Calu3 (cell line): Measurements from ENCODE around the gene MIF. TPM values are rescaled to one million over a fixed set of nuclear protein-coding genes. Genes with fewer than 3 reads are reported as not detected.

ENCODE experiments used
- BruUV-seq: library from RNA; stranded (reverse); fragments of 400-500 nt; replicated peaks from 2 replicates; lab custom pipeline; 2021; lab: Mats Ljungman, UMichigan
- CTCF ChIA-PET: fragments of 300-600 bp; sonication (Branson Sonifier 250); formaldehyde crosslinking; loops from one replicate; lab custom pipeline; 2022; ENCODE audit warnings: antibody characterized with exemption; lab: Charles Lee
- DNase-seq: peaks from one replicate; pipeline ENCODE4 v3.0.0; 2022
- H3K27ac Mint-ChIP-seq: one replicate; pipeline ENCODE4 v1.8.0; 2022; ENCODE audit warnings: mixed read lengths; ENCODE audit not compliant: unreplicated experiment
- H3K27me3 Mint-ChIP-seq: one replicate; pipeline ENCODE4 v1.8.0; 2022; ENCODE audit warnings: mixed read lengths; ENCODE audit not compliant: unreplicated experiment
- H3K36me3 Mint-ChIP-seq: one replicate; pipeline ENCODE4 v1.8.0; 2022; ENCODE audit warnings: mild to moderate bottlenecking, moderate library complexity, mixed read lengths; ENCODE audit not compliant: insufficient read depth, unreplicated experiment
- H3K4me1 Mint-ChIP-seq: one replicate; pipeline ENCODE4 v1.8.0; 2022; ENCODE audit warnings: mild to moderate bottlenecking, low read depth, mixed read lengths; ENCODE audit not compliant: unreplicated experiment
- H3K4me3 Mint-ChIP-seq: one replicate; pipeline ENCODE4 v1.8.0; 2022; ENCODE audit warnings: mild to moderate bottlenecking, low read depth, moderate library complexity, mixed read lengths; ENCODE audit not compliant: unreplicated experiment
- H3K9me3 Mint-ChIP-seq: one replicate; pipeline ENCODE4 v1.8.0; 2022; ENCODE audit warnings: low read depth, mixed read lengths; ENCODE audit not compliant: unreplicated experiment
- CTCF ChIP-seq: fragments of 200-600 bp; IDR thresholded peaks from one replicate; pipeline ENCODE4 v1.8.0; 2022; ENCODE audit warnings: antibody characterized with exemption; ENCODE audit not compliant: unreplicated experiment
- intact Hi-C: fragments of 100-400 bp; cut with micrococcal nuclease; formaldehyde crosslinking; loops from one replicate; pipeline ENCODE4 v1.10.0; 2022; ENCODE audit not compliant: unreplicated experiment
- total RNA-seq: library from RNA; stranded (reverse); gene quantifications from 2 replicates; pipeline ENCODE4 v1.2.3, GENCODE V29; 2022

Gene MIF
- total RNA-seq, 1 experiment from 2014 or later, result 679 TPM

DNA sequence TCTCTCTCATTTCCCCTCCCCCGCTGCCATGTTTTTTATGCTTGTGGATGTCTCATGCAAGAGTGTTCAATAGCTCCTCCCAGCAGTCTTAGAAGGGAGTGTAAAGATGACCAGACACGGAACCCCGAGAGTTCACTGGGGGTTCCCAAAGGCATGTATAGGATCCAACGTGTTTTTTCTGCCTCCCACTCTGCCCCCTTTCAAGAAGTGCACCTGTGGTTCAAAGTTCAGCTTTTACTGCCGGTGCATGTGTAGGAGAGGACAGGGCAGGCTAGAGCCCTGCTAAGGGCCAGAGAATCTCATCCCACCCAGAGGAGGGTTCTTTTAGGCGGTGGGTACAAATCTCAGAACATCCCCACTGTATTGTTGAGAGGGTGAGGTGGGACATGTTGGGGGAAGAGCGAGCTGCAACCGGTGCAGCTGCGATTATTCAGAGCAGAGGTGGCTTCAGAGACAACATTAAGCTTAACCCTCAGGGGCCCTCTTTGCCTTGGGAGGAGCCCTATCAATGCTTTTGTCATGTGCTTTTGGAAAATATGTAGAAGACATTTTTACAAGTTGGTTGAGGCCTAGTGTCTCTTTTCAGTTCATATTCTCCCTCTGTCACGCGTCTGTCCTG is 14.5 kb downstream of the MIF start:
- no peak for DNase-seq
- intact Hi-C loops, result no loop called here
- H3K4me1 Mint-ChIP-seq, result peaks cover 7% of the 10 kb centered on the region
- H3K27ac Mint-ChIP-seq, result no peak overlapping the region
- H3K36me3 Mint-ChIP-seq, result peaks cover 5% of the 10 kb centered on the region
- H3K27me3 Mint-ChIP-seq, result peaks cover 19% of the 10 kb centered on the region
- no peak overlapping the region for H3K4me3 Mint-ChIP-seq
- CTCF ChIA-PET, result no interaction called here
- H3K9me3 Mint-ChIP-seq, result no peaks in the 10 kb centered on the region
- no peak for TF ChIP-seq CTCF
- no TSS peak for BruUV-seq

DNA sequence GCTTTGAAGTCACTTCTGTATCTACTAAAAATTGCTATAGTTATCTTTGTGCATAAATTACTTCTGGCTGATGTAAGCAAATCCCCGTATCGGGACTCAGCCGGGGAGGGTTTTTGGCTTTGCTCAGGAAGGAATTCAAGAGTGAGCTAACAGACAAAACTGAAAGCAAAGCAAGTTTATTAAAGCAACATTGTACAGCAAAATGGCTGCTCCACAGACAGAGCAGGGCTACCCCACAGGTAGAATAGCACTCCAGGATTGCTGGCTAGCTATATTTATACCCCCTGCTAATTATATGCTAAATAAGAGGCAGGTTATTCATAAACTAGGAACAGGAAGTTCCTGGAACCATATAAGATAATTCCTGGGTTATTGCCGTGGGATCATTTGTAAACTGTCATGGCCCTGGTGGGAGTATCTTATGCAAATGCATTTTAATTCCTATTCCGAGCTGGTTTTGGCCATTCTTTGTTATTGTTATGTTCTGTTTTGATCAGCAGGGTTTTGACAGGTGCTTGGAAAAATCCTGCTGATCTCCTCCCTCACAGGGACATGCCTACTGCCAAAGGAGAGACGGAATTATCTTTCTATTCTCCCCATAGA is 15.2 kb downstream of the MIF start:
- H3K27ac Mint-ChIP-seq, result no peak overlapping the region
- peaks cover 11% of the 10 kb centered on the region for H3K36me3 Mint-ChIP-seq

DNA sequence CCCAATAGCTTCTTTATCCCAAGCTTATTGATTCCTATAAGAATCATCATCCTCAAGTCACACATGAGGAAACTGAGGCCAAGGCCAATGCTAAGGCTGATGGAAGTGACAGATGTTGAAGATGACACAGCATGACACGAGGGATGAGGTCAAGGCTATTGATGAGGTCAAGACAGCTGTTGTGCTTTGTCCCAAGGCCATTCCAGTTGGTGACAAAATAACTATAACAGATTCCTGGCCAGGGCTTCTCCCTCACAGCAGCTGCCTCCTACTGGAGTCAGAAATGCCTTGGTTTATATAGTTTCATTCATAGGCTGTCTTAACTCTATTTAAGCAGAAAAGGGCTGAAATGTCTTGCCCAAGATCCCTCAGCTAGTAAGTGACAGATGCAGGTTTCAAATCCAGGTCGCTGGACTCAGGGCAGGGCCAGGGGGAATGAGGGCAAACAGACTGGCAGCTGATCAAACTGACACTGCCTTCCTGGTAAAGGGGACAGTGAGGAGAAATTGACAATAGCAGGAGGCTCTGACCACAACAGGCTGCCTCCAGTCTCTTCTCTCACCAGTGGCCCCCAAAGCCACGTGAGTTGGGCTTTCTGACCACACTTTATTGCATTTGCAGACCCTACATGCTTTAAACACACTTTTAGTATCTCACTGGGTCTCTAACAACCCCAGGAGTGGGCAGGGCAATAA is 16.5 kb downstream of the MIF start:
- intact Hi-C loops, result no loop called here
- BruUV-seq, result no TSS peak
- TF ChIP-seq CTCF, result no peak
- Mint-ChIP-seq H3K36me3 (peaks cover 11% of the 10 kb centered on the region), H3K4me3 (no peak overlapping the region), H3K27me3 (no peaks in the 10 kb centered on the region), H3K27ac (no peak overlapping the region), H3K4me1 (peaks cover 10% of the 10 kb centered on the region), H3K9me3 (no peaks in the 10 kb centered on the region)
- DNase-seq, result no peak
- CTCF ChIA-PET, result no interaction called here

More for the DNA sequence above, 15.2 kb downstream of the MIF start:
- H3K4me3 Mint-ChIP-seq, result no peak overlapping the region
- H3K4me1 Mint-ChIP-seq, result peaks cover 10% of the 10 kb centered on the region
- H3K9me3 Mint-ChIP-seq, result no peaks in the 10 kb centered on the region
- intact Hi-C loops, result no loop called here
- no peak for DNase-seq
- peaks cover 12% of the 10 kb centered on the region for H3K27me3 Mint-ChIP-seq
- BruUV-seq, result no TSS peak
- TF ChIP-seq CTCF, result no peak
- CTCF ChIA-PET, result no interaction called here

- Mint-ChIP-seq H3K36me3 (peaks cover 11% of the 10 kb centered on the region), H3K27ac (no peak overlapping the region), H3K27me3 (no peaks in the 10 kb centered on the region), H3K9me3 (no peaks in the 10 kb centered on the region), H3K4me1 (peaks cover 10% of the 10 kb centered on the region), H3K4me3 (no peak overlapping the region)
- DNase-seq, result no peak
- intact Hi-C loops, result no loop called here
- CTCF ChIA-PET, result interaction anchor here (0.6 kb wide), 1 partner anchor 54 kb away, joined by 3 read pairs; the partner anchor contains the start of gene SLC2A11
- no peak for TF ChIP-seq CTCF
- no TSS peak for BruUV-seq
These were observed 17.3 kb downstream of the MIF start for GRCh38 chr22:23911318-23911980.
